Hindlimb muscle (tissue), 1 donor: ENCODE results near the gene ATXN7L1. TPM values are rescaled to one million over a fixed set of nuclear protein-coding genes. Genes with fewer than 3 reads are reported as not detected.
A peak's percentile ranks its signal among the peaks of the same experiment; 100 is the strongest.

ENCODE experiments used
- DNase-seq: peaks from one replicate; pipeline ENCODE4 v3.0.0-alpha.2; 2013
- polyA plus RNA-seq: library from polyadenylated mRNA; unstranded; fragments of 120-200 nt; gene quantifications from one replicate; pipeline ENCODE4 v1.2.1, GENCODE V29; 2013; ENCODE audit not compliant: insufficient read length

The ATXN7L1 gene
- polyA plus RNA-seq, 1 donor = 7.5 TPM

GRCh38 chr7:105639667-105640493, 236.5 kb downstream of the ATXN7L1 start:
- DNase-seq = no peak

GRCh38 chr7:105638902-105639495, 237.4 kb downstream of the ATXN7L1 start:
- no peak for DNase-seq

- no peak for DNase-seq
These were observed 238.1 kb downstream of the ATXN7L1 start for GRCh38 chr7:105638334-105638733.

GRCh38 chr7:105637755-105638154, 238.6 kb downstream of the ATXN7L1 start:
- DNase-seq = no peak

GRCh38 chr7:105636982-105637381, 239.4 kb downstream of the ATXN7L1 start:
- no peak for DNase-seq

GRCh38 chr7:105635197-105635596, 241.2 kb downstream of the ATXN7L1 start:
- DNase-seq = no peak

GRCh38 chr7:105625986-105626385, 250.4 kb downstream of the ATXN7L1 start:
- no peak for DNase-seq

GRCh38 chr7:105623906-105624305, 252.5 kb downstream of the ATXN7L1 start:
- DNase-seq = no peak

GRCh38 chr7:105623378-105623777, 253.0 kb downstream of the ATXN7L1 start:
- no peak for DNase-seq

- DNase-seq = no peak
These were observed 254.2 kb downstream of the ATXN7L1 start for GRCh38 chr7:105622106-105622731.

GRCh38 chr7:105621617-105622016, 254.8 kb downstream of the ATXN7L1 start:
- DNase-seq = peak; percentile 80

- DNase-seq = no peak
These were observed 255.2 kb downstream of the ATXN7L1 start for GRCh38 chr7:105621176-105621575.

- DNase-seq = no peak
These were observed 256.8 kb downstream of the ATXN7L1 start for GRCh38 chr7:105619590-105619989.

- DNase-seq = no peak
These were observed 258.4 kb downstream of the ATXN7L1 start for GRCh38 chr7:105618016-105618296.

- DNase-seq = no peak
These were observed 259.0 kb downstream of the ATXN7L1 start for GRCh38 chr7:105617280-105618015.

GRCh38 chr7:105614341-105614840, 262.0 kb downstream of the ATXN7L1 start:
- DNase-seq = no peak

- DNase-seq = no peak
These were observed 262.6 kb downstream of the ATXN7L1 start for GRCh38 chr7:105613611-105614330.

GRCh38 chr7:105612806-105613205, 263.6 kb downstream of the ATXN7L1 start:
- no peak for DNase-seq

- no peak for DNase-seq
These were observed 264.3 kb downstream of the ATXN7L1 start for GRCh38 chr7:105611856-105612775.

GRCh38 chr7:105610165-105610930, 266.1 kb downstream of the ATXN7L1 start:
- no peak for DNase-seq
